ENCODE measurements around the gene CFAP107.

CFAP107 gene, protein sequence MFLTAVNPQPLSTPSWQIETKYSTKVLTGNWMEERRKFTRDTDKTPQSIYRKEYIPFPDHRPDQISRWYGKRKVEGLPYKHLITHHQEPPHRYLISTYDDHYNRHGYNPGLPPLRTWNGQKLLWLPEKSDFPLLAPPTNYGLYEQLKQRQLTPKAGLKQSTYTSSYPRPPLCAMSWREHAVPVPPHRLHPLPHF

GRCh38 chr1:12745992-12746323, at the start of gene CFAP107:
TSS of gene CFAP107 (plus strand) at chr1:12746200. CDS start at chr1:12746431, 231 bp downstream.
- H3K27ac ChIP-seq = no peak within 1 kb of the TSS

GRCh38 chr1:12696658-12697057, 49.3 kb upstream of the CFAP107 start:
- no peak overlapping the region for H3K27ac ChIP-seq
- TF ChIP-seq, protein P1, sequence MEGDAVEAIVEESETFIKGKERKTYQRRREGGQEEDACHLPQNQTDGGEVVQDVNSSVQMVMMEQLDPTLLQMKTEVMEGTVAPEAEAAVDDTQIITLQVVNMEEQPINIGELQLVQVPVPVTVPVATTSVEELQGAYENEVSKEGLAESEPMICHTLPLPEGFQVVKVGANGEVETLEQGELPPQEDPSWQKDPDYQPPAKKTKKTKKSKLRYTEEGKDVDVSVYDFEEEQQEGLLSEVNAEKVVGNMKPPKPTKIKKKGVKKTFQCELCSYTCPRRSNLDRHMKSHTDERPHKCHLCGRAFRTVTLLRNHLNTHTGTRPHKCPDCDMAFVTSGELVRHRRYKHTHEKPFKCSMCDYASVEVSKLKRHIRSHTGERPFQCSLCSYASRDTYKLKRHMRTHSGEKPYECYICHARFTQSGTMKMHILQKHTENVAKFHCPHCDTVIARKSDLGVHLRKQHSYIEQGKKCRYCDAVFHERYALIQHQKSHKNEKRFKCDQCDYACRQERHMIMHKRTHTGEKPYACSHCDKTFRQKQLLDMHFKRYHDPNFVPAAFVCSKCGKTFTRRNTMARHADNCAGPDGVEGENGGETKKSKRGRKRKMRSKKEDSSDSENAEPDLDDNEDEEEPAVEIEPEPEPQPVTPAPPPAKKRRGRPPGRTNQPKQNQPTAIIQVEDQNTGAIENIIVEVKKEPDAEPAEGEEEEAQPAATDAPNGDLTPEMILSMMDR (conservative IDR thresholded peaks at IDR 0.05) = no peak

More at GRCh38 chr1:12745992-12746323, at the start of gene CFAP107:
- TF ChIP-seq, protein P1 (conservative IDR thresholded peaks at IDR 0.05) = no peak

DNA sequence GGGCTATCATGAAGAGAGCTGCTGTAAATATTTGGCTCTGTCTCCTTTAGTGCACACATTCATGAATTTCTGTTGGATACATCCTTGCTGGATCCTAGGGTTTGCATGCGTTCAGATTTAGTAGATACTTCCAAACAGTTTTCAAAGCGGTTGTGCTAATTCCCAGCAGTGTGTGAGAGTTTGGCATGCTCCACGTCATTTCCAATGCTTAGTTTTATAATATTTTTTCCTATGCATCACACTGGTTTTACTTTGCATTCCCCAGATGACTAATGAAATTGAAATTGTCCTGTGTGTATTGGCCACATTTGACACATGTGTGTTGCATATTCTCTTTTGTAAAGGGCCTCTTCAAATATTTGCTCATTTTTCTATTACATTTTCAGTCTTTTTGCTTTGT, 48.6 kb upstream of the CFAP107 start:
- TF ChIP-seq, protein P1 (conservative IDR thresholded peaks at IDR 0.05) = no peak
- no peak overlapping the region for H3K27ac ChIP-seq

DNA sequence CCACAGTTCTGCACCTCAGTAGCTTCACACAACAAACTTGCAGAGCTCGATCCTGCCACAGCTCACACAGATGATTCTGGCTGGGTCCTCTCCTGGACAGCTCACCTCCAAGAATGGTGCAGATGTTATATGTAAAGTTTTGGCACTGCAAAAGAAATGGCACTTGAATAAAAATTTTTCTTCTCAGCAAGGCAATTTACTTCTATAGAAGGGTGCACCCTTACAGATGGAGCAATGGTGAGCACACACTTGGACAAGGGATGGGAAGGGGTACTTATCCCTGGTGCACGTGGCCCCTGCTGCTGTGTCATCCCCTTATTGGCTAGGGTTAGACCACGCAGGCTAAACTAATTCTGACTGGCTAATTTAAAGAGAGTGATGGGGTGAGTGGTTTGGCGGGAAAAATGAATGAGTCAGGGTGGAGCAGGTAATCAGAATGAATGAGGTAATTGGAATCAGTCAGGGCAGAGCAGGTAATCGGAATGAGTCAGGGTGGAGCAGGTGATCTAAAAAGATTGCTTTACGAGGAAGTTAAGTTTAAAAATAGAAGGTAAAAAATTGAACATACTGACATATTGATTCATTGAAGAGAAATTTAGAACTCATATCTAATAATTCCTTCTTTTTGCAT, 42.1 kb upstream of the CFAP107 start:
- H3K27ac ChIP-seq = no peak overlapping the region
- TF ChIP-seq, protein P1 (conservative IDR thresholded peaks at IDR 0.05) = no peak

- H3K27ac ChIP-seq = no peak overlapping the region
- TF ChIP-seq, protein P1 (conservative IDR thresholded peaks at IDR 0.05) = no peak
Measured at GRCh38 chr1:12706061-12706460, 39.9 kb upstream of the CFAP107 start.

DNA sequence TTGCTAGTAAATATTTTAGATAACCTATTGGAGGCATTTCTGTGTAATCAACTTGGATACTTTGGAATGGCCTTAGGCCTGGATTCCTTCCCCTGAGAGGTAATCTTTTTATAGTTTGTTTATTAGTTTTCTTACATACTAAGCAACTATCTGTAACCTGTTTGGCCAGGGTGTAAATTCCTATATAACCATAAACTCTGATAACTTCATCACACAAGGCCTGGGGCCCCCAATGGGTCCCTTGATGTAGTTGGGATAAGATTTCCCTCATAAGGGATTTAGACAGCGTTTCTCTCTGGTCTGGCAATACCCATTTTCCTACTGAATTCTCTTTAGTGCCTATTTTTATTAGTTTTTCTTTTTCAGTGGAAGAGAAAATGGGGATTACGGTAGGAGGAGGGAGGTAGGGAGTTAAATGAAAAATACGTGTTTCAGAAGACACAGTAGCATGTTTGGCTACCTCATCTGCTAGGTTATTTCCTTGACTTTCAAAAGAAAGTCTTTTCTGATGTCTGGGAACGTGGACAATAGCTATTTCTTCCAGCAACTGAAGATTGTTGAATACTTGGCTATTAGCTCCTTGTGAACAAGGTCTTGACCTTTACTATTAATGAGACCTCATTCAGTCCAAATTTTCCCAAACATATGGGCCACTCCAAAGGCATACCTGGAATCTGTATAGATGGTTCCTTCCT, 37.5 kb upstream of the CFAP107 start:
- TF ChIP-seq, protein P1 (conservative IDR thresholded peaks at IDR 0.05) = no peak
- no peak overlapping the region for H3K27ac ChIP-seq

DNA sequence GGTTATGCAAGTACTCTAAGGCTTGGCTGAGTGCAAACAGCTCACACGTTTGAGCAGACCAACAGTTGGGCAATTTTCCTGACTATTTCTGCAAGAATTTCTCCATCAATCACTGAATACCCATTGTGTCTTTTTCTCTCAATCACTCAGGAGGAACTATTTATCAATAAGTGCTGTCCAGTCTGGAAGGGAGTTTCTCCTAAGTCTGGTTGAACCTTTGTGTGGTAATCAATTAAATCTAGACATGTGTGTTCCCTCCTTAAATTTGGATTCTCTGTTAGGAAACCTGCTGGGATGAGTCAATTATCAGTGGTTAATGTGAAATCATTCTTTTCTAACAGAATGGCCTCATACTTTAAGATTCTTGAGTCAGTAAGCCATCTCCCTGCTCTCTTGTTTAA, 36.9 kb upstream of the CFAP107 start:
- TF ChIP-seq, protein P1 (conservative IDR thresholded peaks at IDR 0.05) = no peak
- no peak overlapping the region for H3K27ac ChIP-seq

All from VCaP (cell line).